ENCODE measurements around the gene SWT1. TPM values are rescaled to one million over a fixed set of nuclear protein-coding genes. Genes with fewer than 3 reads are reported as not detected.

SWT1 gene
- polyA plus RNA-seq, 1 of the 3 experiments (the other 2 are of a cell fraction) = 1.1 TPM

GRCh38 chr1:185300152-185300551 is 143.2 kb downstream of the SWT1 start:
- Histone ChIP-seq H3K27me3 (ENCODE audit: insufficient read depth) (no peaks in the 10 kb centered on the region), H3K9me3 (no peaks in the 10 kb centered on the region), H3K27ac (ENCODE audit: low read depth in 2 of 2, low read length in 1 of 2) (no peak overlapping the region), H3K79me2 (ENCODE audit: insufficient read depth) (no peaks in the 10 kb centered on the region), H3K4me2 (no peak overlapping the region), H3K9me2 (no peaks in the 10 kb centered on the region), H4K20me1 (ENCODE audit: insufficient read depth) (no peaks in the 10 kb centered on the region), H3K36me3 (replicated peaks in 1 of 2; ENCODE audit: control insufficient read depth in 1 of 2, insufficient read depth in 2 of 2, low read length in 1 of 2) (peaks cover 95 to 100% of the 10 kb centered on the region in 2 experiments), H3F3A (replicated peaks; ENCODE audit: insufficient read depth) (peaks cover 4% of the 10 kb centered on the region), H3K4me3 (ENCODE audit: low read depth in 2 of 2, low read length in 1 of 2) (no peak overlapping the region), H3K9ac (no peak overlapping the region), H3K4me1 (ENCODE audit: control insufficient read depth in 1 of 2, insufficient read depth in 2 of 2, low read depth in 1 of 2, low read length in 1 of 2) (no peaks in the 10 kb centered on the region), H2AFZ (ENCODE audit: low read depth) (no peak overlapping the region)
- WGBS (ENCODE audit: low lambda C conversion rate) = 88% methylated on average over 6 of the region's 6 CpGs
- TF ChIP-seq NFIC (IDR thresholded peaks at IDR 0.05; ENCODE audit: borderline replicate concordance) (peak; percentile 55), TCF12 (IDR thresholded peaks at IDR 0.05) (no peak)
- ChIA-PET POLR2A (interaction anchor here (0.7 kb wide), 1 partner anchor 1113 kb away, joined by 3 read pairs; no protein-coding TSS in a partner anchor), CTCF (interaction anchor here (1.0 kb wide), 1 partner anchor 253 kb away, joined by 3 read pairs; no protein-coding TSS in a partner anchor)
- DNase-seq = no peak

GRCh38 chr1:185305419-185305818 is 148.5 kb downstream of the SWT1 start:
- Histone ChIP-seq H3K4me3 (ENCODE audit: low read depth in 2 of 2, low read length in 1 of 2) (no peak overlapping the region), H3K4me2 (no peak overlapping the region), H3K4me1 (ENCODE audit: control insufficient read depth in 1 of 2, insufficient read depth in 2 of 2, low read depth in 1 of 2, low read length in 1 of 2) (no peaks in the 10 kb centered on the region; a peak in 1 of 4 replicates), H2AFZ (ENCODE audit: low read depth) (no peak overlapping the region), H3K9me3 (no peaks in the 10 kb centered on the region), H4K20me1 (ENCODE audit: insufficient read depth) (no peaks in the 10 kb centered on the region), H3F3A (replicated peaks; ENCODE audit: insufficient read depth) (peaks cover 6% of the 10 kb centered on the region), H3K9me2 (no peaks in the 10 kb centered on the region), H3K27me3 (ENCODE audit: insufficient read depth) (no peaks in the 10 kb centered on the region), H3K36me3 (replicated peaks in 1 of 2; ENCODE audit: control insufficient read depth in 1 of 2, insufficient read depth in 2 of 2, low read length in 1 of 2) (peaks cover 97 to 98% of the 10 kb centered on the region in 2 experiments), H3K79me2 (ENCODE audit: insufficient read depth) (peaks cover 13% of the 10 kb centered on the region), H3K27ac (ENCODE audit: low read depth in 2 of 2, low read length in 1 of 2) (no peak overlapping the region), H3K9ac (no peak overlapping the region)
- CTCF ChIA-PET = interaction anchor here (1.1 kb wide), 1 partner anchor 375 kb away, joined by 3 read pairs; no protein-coding TSS in a partner anchor
- 98% methylated on average over 3 of the region's 3 CpGs for WGBS (ENCODE audit: low lambda C conversion rate)
- POLR2A ChIA-PET = no interaction called here
- DNase-seq = no peak
- TF ChIP-seq REST (IDR thresholded peaks at IDR 0.05; ENCODE audit: low read depth, low read length) = no peak
- TF ChIP-seq JUND (IDR thresholded peaks at IDR 0.05) = no peak
- no peak for TF ChIP-seq FOXJ3 (CRISPR knock-in tag; IDR thresholded peaks at IDR 0.05)
- TF ChIP-seq RXRA (IDR thresholded peaks at IDR 0.05; ENCODE audit: borderline replicate concordance, low read depth) = no peak
- no peak for TF ChIP-seq SIN3A (IDR thresholded peaks at IDR 0.05; ENCODE audit: borderline replicate concordance, low read depth, low read length)
- TF ChIP-seq MAX (IDR thresholded peaks at IDR 0.05; ENCODE audit: low read depth) = no peak
- no peak for TF ChIP-seq NRF1 (IDR thresholded peaks at IDR 0.05; ENCODE audit: low read depth, low read length)
- TF ChIP-seq CTCF (IDR thresholded peaks at IDR 0.05) = no peak
- TF ChIP-seq GABPA (IDR thresholded peaks at IDR 0.05; ENCODE audit: low read depth) = no peak
- TF ChIP-seq USF2 (IDR thresholded peaks at IDR 0.05; ENCODE audit: borderline replicate concordance, low read depth, low read length) = no peak
- TF ChIP-seq TEAD4 (IDR thresholded peaks at IDR 0.05; ENCODE audit: borderline replicate concordance, insufficient read depth) = no peak
- no peak for TF ChIP-seq ZBTB33 (IDR thresholded peaks at IDR 0.05; ENCODE audit: borderline replicate concordance, low read depth)
- TF ChIP-seq EP300 (IDR thresholded peaks at IDR 0.05; ENCODE audit: borderline replicate concordance in 1 of 2, low read depth in 1 of 2, low read length in 1 of 2) = no peak
- no peak for TF ChIP-seq MEF2A (IDR thresholded peaks at IDR 0.05; ENCODE audit: borderline replicate concordance, low read depth)
- TF ChIP-seq GATA2 (CRISPR knock-in tag; IDR thresholded peaks at IDR 0.05) = no peak
- TF ChIP-seq RAD21 (IDR thresholded peaks at IDR 0.05; ENCODE audit: low read length) = no peak
- no peak for TF ChIP-seq SMC3 (IDR thresholded peaks at IDR 0.05; ENCODE audit: low read depth, low read length)
- TF ChIP-seq CHD2 (IDR thresholded peaks at IDR 0.05; ENCODE audit: low read length, partially characterized antibody) = no peak
- no peak for TF ChIP-seq ELF1 (IDR thresholded peaks at IDR 0.05)
